HEK293T (cell line): ENCODE results near the gene KCNH4.

ENCODE experiments used
- CTCF ChIA-PET: fragments of 350-600 bp; formaldehyde crosslinking; extraction: SDS; loops from one replicate; lab custom pipeline; 2021; ENCODE audit warnings: antibody characterized with exemption, inconsistent platforms; lab: Yijun Ruan, JAX
- POLR2A ChIA-PET: fragments of 350-600 bp; formaldehyde crosslinking; extraction: SDS; loops from one replicate; lab custom pipeline; 2020; ENCODE audit warnings: antibody characterized with exemption, inconsistent platforms; lab: Yijun Ruan, JAX
- DNase-seq: peaks from one replicate; pipeline ENCODE4 v3.0.0; 2012; ENCODE audit warnings: mixed read lengths; ENCODE audit errors: extremely low spot score
- ARNT ChIP-seq: fragments of 450-650 bp; IDR thresholded peaks from 2 replicates; pipeline ENCODE4 v1.6.1; 2017; ENCODE audit warnings: mild to moderate bottlenecking
- BHLHE40 ChIP-seq: fragments of 450-650 bp; IDR thresholded peaks from 2 replicates; pipeline ENCODE4 v1.6.1; 2016; ENCODE audit warnings: mild to moderate bottlenecking, moderate library complexity, borderline replicate concordance
- CTBP1 ChIP-seq: fragments of 450-650 bp; IDR thresholded peaks from 2 replicates; pipeline ENCODE4 v1.6.1; 2016; ENCODE audit warnings: borderline replicate concordance
- ELF4 ChIP-seq: fragments of 450-650 bp; IDR thresholded peaks from 2 replicates; pipeline ENCODE4 v1.6.1; 2017; ENCODE audit warnings: antibody characterized with exemption
- FOXA1 ChIP-seq: fragments of 450-650 bp; IDR thresholded peaks from 2 replicates; pipeline ENCODE4 v1.6.1; 2016; ENCODE audit warnings: mild to moderate bottlenecking
- FOXK2 ChIP-seq: fragments of 450-650 bp; IDR thresholded peaks from 2 replicates; pipeline ENCODE4 v1.6.1; 2016; ENCODE audit warnings: mild to moderate bottlenecking
- FOXM1 ChIP-seq: fragments of 450-650 bp; IDR thresholded peaks from 2 replicates; pipeline ENCODE4 v1.6.1; 2017; ENCODE audit warnings: mild to moderate bottlenecking, borderline replicate concordance
- HDGF ChIP-seq: fragments of 450-650 bp; IDR thresholded peaks from 2 replicates; pipeline ENCODE4 v1.6.1; 2017; ENCODE audit warnings: antibody characterized with exemption, borderline replicate concordance
- L3MBTL2 ChIP-seq: fragments of 450-650 bp; conservative IDR thresholded peaks from 2 replicates; pipeline ENCODE4 v1.6.1; 2016; ENCODE audit warnings: mild to moderate bottlenecking
- LEF1 ChIP-seq: fragments of 450-650 bp; IDR thresholded peaks from 2 replicates; pipeline ENCODE4 v1.6.1; 2017; ENCODE audit warnings: mild to moderate bottlenecking, borderline replicate concordance
- NFRKB ChIP-seq: fragments of 450-650 bp; IDR thresholded peaks from 2 replicates; pipeline ENCODE4 v1.6.1; 2016; ENCODE audit warnings: mild to moderate bottlenecking, moderate library complexity
- SP1 ChIP-seq: fragments of 450-650 bp; IDR thresholded peaks from 2 replicates; pipeline ENCODE4 v1.6.1; 2017
- SUZ12 ChIP-seq: fragments of 450-650 bp; IDR thresholded peaks from 2 replicates; pipeline ENCODE4 v1.6.1; 2016; ENCODE audit warnings: mild to moderate bottlenecking
- TARDBP ChIP-seq: fragments of 450-650 bp; IDR thresholded peaks from 2 replicates; pipeline ENCODE4 v1.6.1; 2016
- ZNF384 ChIP-seq: fragments of 450-650 bp; IDR thresholded peaks from 2 replicates; pipeline ENCODE4 v1.6.1; 2016
- TF ChIP-seq, protein P1 (sequence below): fragments of 450-650 bp; IDR thresholded peaks from 2 replicates; pipeline ENCODE4 v1.6.1; 2016

Gene KCNH4

DNA sequence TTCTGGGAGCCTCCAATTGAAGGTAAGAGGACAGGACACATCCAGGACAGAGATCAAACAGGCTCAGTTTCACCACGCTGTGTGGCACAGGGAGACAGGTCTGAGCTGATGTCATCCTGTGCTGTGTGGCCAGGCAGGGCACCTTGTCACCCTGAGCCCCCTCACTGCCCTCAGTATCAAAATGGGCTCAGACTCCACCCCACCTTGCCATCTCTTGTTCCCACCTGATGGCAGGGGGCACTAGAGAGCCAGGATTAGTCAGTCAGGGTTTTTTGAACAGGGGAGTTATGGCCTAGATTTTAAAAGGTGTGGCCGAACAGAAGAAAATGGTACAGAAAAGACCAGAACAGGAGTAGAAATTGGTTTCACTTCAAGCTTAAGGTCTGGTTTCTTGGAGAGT is 62.4 kb downstream of the KCNH4 start:
- CTCF ChIA-PET = interaction anchor here (0.7 to 1.6 kb wide), 3 partner anchors 77 to 191 kb away, joined by 3 read pairs; no protein-coding TSS in a partner anchor
- DNase-seq = peak; percentile 45
- POLR2A ChIA-PET = interaction anchor here (1.3 to 3.1 kb wide), 4 partner anchors 99 to 158 kb away, joined by 3 to 33 read pairs (median 4); partner anchors contain the start of genes DNAJC7 and NKIRAS2
- TF ChIP-seq ARNT (no peak), FOXM1 (no peak), ELF4 (no peak), SUZ12 (no peak), BHLHE40 (no peak), SP1 (no peak)
- TF ChIP-seq, protein P1, sequence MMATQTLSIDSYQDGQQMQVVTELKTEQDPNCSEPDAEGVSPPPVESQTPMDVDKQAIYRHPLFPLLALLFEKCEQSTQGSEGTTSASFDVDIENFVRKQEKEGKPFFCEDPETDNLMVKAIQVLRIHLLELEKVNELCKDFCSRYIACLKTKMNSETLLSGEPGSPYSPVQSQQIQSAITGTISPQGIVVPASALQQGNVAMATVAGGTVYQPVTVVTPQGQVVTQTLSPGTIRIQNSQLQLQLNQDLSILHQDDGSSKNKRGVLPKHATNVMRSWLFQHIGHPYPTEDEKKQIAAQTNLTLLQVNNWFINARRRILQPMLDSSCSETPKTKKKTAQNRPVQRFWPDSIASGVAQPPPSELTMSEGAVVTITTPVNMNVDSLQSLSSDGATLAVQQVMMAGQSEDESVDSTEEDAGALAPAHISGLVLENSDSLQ = no peak

DNA sequence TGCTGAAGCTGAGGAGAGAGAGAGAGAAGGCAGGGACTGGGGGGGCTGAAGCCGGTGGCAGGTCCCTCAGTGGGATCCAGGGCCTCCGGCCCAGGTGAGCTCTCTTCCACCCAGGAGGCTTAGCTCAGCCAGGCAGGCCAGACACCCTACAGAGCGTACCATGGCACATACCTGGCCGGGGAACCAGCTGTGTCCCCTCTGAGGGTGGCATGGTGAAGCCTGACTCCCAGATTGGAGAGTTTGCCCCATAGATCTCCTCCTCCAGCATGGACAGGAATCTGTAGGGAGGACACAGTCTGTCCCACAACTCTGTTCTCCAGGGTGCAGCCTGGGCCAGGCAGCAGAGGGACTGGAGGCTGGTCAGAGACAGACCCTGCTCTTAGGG is 62.8 kb downstream of the KCNH4 start:
- ChIA-PET CTCF (interaction anchor here (0.7 to 1.6 kb wide), 3 partner anchors 77 to 191 kb away, joined by 3 read pairs; no protein-coding TSS in a partner anchor), POLR2A (interaction anchor here (1.5 kb wide), 1 partner anchor 100 kb away, joined by 6 read pairs; the partner anchor contains the start of gene DNAJC7)
- DNase-seq = no peak
- no peak for TF ChIP-seq TARDBP
- no peak for TF ChIP-seq SUZ12
- TF ChIP-seq ARNT = no peak
- no peak for TF ChIP-seq SP1
- TF ChIP-seq NFRKB = no peak
- TF ChIP-seq L3MBTL2 = no peak
- TF ChIP-seq ELF4 = no peak
- no peak for TF ChIP-seq LEF1
- TF ChIP-seq FOXK2 = no peak
- no peak for TF ChIP-seq ZNF384
- no peak for TF ChIP-seq BHLHE40
- TF ChIP-seq FOXA1 = no peak
- TF ChIP-seq, protein P1 = no peak
- TF ChIP-seq CTBP1 = no peak
- no peak for TF ChIP-seq HDGF
- no peak for TF ChIP-seq FOXM1

DNA sequence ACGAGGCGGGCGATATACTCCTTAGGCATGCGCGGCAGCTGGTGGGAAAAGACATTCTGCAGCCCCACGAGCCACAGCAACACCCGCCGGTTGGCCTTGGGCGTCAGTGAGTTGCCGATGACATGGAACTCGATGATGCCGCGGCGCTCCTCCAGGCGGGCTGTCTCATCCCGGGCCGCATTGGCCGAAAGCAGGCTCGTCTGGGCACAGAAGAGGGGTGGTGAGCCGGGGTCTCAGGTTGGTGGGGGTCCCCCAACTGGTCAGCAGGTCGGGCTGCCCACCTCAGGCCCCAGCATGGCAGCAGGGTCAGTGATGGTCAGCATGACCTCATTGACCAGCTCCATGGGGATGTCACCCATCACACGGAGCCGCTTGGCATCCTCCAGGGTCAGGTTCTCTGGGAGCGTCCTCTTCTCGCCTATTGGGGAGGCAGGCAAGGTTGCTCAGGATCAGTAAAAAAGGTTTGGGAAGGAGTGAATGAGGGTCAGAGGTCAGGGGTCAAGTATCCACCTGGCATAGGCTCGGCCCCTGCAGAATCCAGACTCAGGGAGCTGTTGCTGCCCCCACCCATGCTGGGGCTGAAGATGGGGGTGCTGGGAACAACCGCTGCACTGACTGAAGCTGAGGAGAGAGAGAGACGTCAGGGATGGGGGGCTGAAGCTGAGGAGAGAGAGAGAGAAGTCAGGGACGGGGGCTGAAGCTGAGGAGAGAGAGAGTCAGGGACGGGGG is 63.4 kb downstream of the KCNH4 start:
- no peak for DNase-seq
- ChIA-PET CTCF (interaction anchor here (0.7 to 1.6 kb wide), 2 partner anchors 76 to 192 kb away, joined by 3 read pairs; no protein-coding TSS in a partner anchor), POLR2A (interaction anchor here (1.5 kb wide), 1 partner anchor 100 kb away, joined by 6 read pairs; the partner anchor contains the start of gene DNAJC7)
- TF ChIP-seq BHLHE40 (no peak), FOXK2 (no peak), FOXA1 (no peak), FOXM1 (no peak), HDGF (no peak), ARNT (no peak), ZNF384 (no peak), CTBP1 (no peak), L3MBTL2 (no peak), TARDBP (no peak), NFRKB (no peak), ELF4 (no peak), SP1 (no peak), LEF1 (no peak), SUZ12 (no peak)
- TF ChIP-seq, protein P1 = no peak

DNA sequence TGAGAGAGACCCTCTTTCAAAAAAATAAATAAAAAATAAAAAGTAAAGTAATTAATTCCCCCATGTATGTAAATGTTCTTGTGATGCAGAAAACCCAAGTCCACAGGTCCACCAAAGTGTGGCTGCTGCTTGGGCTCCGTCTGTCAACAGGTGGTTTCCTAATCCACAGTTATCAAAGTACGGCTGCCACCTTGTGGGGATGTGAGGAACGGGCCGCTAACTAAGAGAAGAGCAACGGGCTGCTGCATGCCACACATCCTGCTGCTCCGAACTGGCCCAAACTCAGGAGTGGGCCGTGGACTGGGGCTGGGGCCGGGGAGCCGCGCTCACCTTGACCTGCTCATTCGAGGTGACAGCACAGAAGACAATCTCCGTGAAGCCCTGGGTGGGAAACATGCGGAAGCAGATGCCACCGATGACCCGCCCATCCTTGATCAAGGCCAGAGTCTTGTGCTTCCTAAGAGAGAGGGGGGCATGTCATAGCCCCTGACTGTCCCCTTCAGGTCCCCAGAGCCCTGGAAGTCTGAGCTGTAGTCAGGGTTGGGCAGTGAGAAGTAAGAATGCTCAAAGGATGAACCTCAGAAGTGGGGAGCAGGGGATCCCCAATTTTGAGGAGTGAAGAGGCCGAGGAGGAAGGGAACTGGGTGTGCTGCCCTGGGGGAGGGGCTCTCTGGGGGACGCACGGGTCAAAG is 64.1 kb downstream of the KCNH4 start:
- CTCF ChIA-PET = interaction anchor here (1.2 kb wide), 1 partner anchor 91 kb away, joined by 4 read pairs; no protein-coding TSS in a partner anchor
- POLR2A ChIA-PET = interaction anchor here (1.5 kb wide), 1 partner anchor 99 kb away, joined by 6 read pairs; the partner anchor contains the start of gene DNAJC7
- TF ChIP-seq HDGF (peak; percentile 99; the same call in 1 of the 2 replicates), LEF1 (no peak), SUZ12 (no peak), FOXA1 (no peak)
- TF ChIP-seq, protein P1 = no peak
- DNase-seq = peak; percentile 75

DNA sequence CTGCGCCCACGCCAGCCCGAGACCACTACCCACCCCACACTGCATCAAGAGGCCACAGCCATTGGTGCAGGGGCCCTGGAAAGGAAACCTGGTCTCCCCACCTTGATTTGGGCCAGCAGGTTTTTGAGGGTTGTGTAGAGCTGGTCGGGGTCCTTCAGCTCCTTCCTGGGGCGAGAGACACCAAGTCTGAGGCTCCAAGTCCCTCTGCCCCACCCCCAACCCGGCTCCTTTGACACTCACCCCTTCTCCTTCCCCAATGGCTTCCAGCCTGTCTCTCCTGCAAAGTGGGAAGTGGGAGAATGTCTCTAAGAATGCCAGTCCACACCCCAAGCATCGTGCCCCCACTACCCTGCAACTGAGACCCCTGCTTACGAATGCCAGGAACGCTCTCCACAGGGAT is 66.8 kb downstream of the KCNH4 start:
- ChIA-PET CTCF (interaction anchor here (0.8 to 1.2 kb wide), 2 partner anchors 46 to 48 kb away, joined by 3 to 4 read pairs; no protein-coding TSS in a partner anchor), POLR2A (interaction anchor here (1.1 to 4.4 kb wide), 6 partner anchors 7 to 148 kb away, joined by 3 to 26 read pairs (median 10); partner anchors contain the start of genes CNP, DNAJC7, KAT2A and NKIRAS2)
- no peak for DNase-seq
- no peak for TF ChIP-seq SP1
- no peak for TF ChIP-seq HDGF
- TF ChIP-seq ARNT = no peak
